Body of pancreas (tissue), 4 donors: ENCODE results near the gene SLC29A1.

ENCODE experiments used
- POLR2A ChIP-seq, 3 donors: fragments of 450-650 bp; IDR thresholded peaks; one replicate each; pipeline ENCODE4 v1.6.1; 2016; ENCODE audit warnings: antibody characterized with exemption in 3 of 3, mild to moderate bottlenecking in 2 of 3
- TF ChIP-seq, protein P1 (sequence below), 7 experiments: fragments of 450-650 bp in 4 of 7; fragments of 200-600 bp in 3 of 7; sonication (generic) in 3 of 7; IDR thresholded peaks; one replicate each; pipeline ENCODE4 v1.5.1; 2016 to 2019; ENCODE audit warnings: antibody characterized with exemption in 7 of 7

DNA sequence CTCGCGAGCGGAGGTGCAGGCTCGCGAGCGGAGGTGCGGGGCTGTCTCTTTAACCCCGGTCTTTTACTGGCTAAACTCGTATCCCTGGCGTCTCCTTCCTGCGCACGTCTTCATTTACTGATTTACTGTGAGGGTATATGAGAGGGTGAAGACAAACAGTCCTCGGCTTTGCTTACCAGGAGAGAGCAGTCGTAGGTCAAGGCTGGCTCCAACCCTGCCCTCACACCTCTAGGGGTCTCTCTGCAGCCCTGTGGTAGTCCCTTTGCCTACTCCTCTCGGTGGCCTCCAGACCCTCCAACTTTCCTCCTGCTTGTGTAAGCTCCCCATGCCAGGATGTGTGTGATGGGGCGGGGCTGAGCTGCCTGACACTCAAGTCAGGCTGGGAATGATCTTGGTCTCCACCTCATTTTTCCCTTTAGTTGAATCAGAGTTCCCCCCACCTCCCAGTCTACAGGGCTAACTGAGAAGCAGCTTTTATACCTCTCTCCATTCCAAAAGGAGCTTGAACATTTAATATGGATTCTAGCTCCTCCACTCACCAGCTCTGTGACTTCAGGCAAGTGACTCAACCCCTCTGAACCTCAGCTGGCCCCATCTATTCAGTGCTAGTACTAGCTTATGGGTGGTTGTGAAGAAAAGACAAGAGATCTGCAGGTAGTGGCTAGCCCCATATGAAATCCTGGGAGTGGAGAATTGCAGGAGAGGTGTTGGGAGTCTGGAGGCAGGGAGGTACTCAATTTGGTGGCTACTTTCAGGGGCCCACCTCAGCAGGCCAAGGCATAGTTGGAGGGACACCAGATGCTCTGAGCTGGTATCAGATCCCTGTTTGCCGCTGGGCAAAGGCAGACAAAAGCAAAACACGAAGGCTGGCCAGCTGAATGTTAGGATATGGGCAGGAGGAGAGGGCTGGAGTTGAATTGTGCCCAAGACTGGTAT, 902 bp downstream of the SLC29A1 start:
- TF ChIP-seq, protein P1, sequence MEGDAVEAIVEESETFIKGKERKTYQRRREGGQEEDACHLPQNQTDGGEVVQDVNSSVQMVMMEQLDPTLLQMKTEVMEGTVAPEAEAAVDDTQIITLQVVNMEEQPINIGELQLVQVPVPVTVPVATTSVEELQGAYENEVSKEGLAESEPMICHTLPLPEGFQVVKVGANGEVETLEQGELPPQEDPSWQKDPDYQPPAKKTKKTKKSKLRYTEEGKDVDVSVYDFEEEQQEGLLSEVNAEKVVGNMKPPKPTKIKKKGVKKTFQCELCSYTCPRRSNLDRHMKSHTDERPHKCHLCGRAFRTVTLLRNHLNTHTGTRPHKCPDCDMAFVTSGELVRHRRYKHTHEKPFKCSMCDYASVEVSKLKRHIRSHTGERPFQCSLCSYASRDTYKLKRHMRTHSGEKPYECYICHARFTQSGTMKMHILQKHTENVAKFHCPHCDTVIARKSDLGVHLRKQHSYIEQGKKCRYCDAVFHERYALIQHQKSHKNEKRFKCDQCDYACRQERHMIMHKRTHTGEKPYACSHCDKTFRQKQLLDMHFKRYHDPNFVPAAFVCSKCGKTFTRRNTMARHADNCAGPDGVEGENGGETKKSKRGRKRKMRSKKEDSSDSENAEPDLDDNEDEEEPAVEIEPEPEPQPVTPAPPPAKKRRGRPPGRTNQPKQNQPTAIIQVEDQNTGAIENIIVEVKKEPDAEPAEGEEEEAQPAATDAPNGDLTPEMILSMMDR (IDR thresholded peaks at IDR 0.05): no peak
- no peak for TF ChIP-seq POLR2A (IDR thresholded peaks at IDR 0.05)
